ENCODE data around the gene PTPRA.

- TF ChIP-seq, protein P1, sequence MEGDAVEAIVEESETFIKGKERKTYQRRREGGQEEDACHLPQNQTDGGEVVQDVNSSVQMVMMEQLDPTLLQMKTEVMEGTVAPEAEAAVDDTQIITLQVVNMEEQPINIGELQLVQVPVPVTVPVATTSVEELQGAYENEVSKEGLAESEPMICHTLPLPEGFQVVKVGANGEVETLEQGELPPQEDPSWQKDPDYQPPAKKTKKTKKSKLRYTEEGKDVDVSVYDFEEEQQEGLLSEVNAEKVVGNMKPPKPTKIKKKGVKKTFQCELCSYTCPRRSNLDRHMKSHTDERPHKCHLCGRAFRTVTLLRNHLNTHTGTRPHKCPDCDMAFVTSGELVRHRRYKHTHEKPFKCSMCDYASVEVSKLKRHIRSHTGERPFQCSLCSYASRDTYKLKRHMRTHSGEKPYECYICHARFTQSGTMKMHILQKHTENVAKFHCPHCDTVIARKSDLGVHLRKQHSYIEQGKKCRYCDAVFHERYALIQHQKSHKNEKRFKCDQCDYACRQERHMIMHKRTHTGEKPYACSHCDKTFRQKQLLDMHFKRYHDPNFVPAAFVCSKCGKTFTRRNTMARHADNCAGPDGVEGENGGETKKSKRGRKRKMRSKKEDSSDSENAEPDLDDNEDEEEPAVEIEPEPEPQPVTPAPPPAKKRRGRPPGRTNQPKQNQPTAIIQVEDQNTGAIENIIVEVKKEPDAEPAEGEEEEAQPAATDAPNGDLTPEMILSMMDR (IDR thresholded peaks at IDR 0.05; ENCODE audit: low read depth, low read length, poor library complexity, severe bottlenecking): no peak
- no peak for TF ChIP-seq EZH2phosphoT487 (IDR thresholded peaks at IDR 0.05; ENCODE audit: borderline replicate concordance, low read length)
Observed at GRCh38 chr20:3021327-3021726, 148.0 kb downstream of the PTPRA start.
